ENCODE results near the gene NEAT1. TPM values are rescaled to one million over a fixed set of nuclear protein-coding genes. Genes with fewer than 3 reads are reported as not detected.

The NEAT1 gene
- polyA plus RNA-seq, 1 donor, result 1,329 TPM

DNA sequence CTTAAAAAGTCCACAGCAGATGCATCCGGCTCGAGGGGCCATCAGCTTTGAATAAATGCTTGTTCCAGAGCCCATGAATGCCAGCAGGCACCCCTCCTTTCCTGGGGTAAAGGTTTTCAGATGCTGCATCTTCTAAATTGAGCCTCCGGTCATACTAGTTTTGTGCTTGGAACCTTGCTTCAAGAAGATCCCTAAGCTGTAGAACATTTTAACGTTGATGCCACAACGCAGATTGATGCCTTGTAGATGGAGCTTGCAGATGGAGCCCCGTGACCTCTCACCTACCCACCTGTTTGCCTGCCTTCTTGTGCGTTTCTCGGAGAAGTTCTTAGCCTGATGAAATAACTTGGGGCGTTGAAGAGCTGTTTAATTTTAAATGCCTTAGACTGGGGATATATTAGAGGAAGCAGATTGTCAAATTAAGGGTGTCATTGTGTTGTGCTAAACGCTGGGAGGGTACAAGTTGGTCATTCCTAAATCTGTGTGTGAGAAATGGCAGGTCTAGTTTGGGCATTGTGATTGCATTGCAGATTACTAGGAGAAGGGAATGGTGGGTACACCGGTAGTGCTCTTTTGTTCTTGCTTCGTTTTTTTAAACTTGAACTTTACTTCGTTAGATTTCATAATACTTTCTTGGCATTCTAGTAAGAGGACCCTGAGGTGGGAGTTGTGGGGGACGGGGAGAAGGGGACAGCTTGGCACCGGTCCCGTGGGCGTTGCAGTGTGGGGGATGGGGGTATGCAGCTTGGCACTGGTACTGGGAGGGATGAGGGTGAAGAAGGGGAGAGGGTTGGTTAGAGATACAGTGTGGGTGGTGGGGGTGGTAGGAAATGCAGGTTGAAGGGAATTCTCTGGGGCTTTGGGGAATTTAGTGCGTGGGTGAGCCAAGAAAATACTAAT, 1.9 kb downstream of the NEAT1 start:
- peak in 1 of 2 donors; percentile 35 for DNase-seq
- Histone ChIP-seq H3K4me3 (ENCODE audit: low read length) (peak overlapping the region; percentile 74), H3K9me3 (ENCODE audit: control insufficient read depth, low read depth, low read length) (no peaks in the 10 kb centered on the region), H3K27ac (ENCODE audit: low read length) (peak overlapping the region; percentile 100), H3K27me3 (ENCODE audit: control insufficient read depth, insufficient read depth, low read length) (no peaks in the 10 kb centered on the region), H3K4me1 (ENCODE audit: control insufficient read depth, insufficient read depth, low read length) (peaks cover 32% of the 10 kb centered on the region), H3K36me3 (ENCODE audit: control insufficient read depth, insufficient read depth, low read length) (peaks cover 6% of the 10 kb centered on the region)
- WGBS (ENCODE audit: insufficient coverage, low lambda C conversion rate), result no CpG with 5 or more reads among the region's 18 CpGs

DNA sequence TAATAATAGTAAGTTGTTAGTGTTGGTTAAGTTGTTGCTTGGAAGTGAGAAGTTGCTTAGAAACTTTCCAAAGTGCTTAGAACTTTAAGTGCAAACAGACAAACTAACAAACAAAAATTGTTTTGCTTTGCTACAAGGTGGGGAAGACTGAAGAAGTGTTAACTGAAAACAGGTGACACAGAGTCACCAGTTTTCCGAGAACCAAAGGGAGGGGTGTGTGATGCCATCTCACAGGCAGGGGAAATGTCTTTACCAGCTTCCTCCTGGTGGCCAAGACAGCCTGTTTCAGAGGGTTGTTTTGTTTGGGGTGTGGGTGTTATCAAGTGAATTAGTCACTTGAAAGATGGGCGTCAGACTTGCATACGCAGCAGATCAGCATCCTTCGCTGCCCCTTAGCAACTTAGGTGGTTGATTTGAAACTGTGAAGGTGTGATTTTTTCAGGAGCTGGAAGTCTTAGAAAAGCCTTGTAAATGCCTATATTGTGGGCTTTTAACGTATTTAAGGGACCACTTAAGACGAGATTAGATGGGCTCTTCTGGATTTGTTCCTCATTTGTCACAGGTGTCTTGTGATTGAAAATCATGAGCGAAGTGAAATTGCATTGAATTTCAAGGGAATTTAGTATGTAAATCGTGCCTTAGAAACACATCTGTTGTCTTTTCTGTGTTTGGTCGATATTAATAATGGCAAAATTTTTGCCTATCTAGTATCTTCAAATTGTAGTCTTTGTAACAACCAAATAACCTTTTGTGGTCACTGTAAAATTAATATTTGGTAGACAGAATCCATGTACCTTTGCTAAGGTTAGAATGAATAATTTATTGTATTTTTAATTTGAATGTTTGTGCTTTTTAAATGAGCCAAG, 2.7 kb downstream of the NEAT1 start:
- peak in 1 of 2 donors; percentile 76 for DNase-seq
- WGBS (ENCODE audit: insufficient coverage, low lambda C conversion rate), result 63% methylated on average over 2 of the region's 9 CpGs
- Histone ChIP-seq H3K9me3 (ENCODE audit: control insufficient read depth, low read depth, low read length) (no peaks in the 10 kb centered on the region), H3K27me3 (ENCODE audit: control insufficient read depth, insufficient read depth, low read length) (no peaks in the 10 kb centered on the region), H3K27ac (ENCODE audit: low read length) (peak overlapping the region; percentile 100), H3K36me3 (ENCODE audit: control insufficient read depth, insufficient read depth, low read length) (peaks cover 6% of the 10 kb centered on the region), H3K4me1 (ENCODE audit: control insufficient read depth, insufficient read depth, low read length) (peaks cover 23% of the 10 kb centered on the region), H3K4me3 (ENCODE audit: low read length) (peak overlapping the region; percentile 74)

DNA sequence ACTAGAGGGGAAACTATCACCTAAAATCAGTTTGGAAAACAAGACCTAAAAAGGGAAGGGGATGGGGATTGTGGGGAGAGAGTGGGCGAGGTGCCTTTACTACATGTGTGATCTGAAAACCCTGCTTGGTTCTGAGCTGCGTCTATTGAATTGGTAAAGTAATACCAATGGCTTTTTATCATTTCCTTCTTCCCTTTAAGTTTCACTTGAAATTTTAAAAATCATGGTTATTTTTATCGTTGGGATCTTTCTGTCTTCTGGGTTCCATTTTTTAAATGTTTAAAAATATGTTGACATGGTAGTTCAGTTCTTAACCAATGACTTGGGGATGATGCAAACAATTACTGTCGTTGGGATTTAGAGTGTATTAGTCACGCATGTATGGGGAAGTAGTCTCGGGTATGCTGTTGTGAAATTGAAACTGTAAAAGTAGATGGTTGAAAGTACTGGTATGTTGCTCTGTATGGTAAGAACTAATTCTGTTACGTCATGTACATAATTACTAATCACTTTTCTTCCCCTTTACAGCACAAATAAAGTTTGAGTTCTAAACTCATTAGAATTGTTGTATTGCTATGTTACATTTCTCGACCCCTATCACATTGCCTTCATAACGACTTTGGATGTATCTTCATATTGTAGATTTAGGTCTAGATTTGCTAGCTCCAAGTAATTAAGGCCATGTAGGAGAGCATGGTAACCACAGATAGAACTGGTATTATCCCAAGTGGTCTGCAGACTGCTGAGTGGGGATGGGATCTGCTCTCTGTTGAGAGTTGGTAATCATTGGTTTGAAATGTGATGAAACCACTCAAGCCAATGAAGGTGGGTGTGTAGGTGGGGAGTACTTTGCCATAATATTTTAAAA, 3.6 kb downstream of the NEAT1 start:
- peaks cover 6% of the 10 kb centered on the region for H3K36me3 ChIP-seq (ENCODE audit: control insufficient read depth, insufficient read depth, low read length)
- H3K9me3 ChIP-seq (ENCODE audit: control insufficient read depth, low read depth, low read length), result no peaks in the 10 kb centered on the region
- peak overlapping the region; percentile 74 for H3K4me3 ChIP-seq (ENCODE audit: low read length)
- peaks cover 14% of the 10 kb centered on the region for H3K4me1 ChIP-seq (ENCODE audit: control insufficient read depth, insufficient read depth, low read length)
- peak; percentile 77 to 87 for DNase-seq
- no peaks in the 10 kb centered on the region for H3K27me3 ChIP-seq (ENCODE audit: control insufficient read depth, insufficient read depth, low read length)
- 57% methylated on average over 7 of the region's 9 CpGs for WGBS (ENCODE audit: insufficient coverage, low lambda C conversion rate)
- peak overlapping the region; percentile 100 for H3K27ac ChIP-seq (ENCODE audit: low read length)

DNA sequence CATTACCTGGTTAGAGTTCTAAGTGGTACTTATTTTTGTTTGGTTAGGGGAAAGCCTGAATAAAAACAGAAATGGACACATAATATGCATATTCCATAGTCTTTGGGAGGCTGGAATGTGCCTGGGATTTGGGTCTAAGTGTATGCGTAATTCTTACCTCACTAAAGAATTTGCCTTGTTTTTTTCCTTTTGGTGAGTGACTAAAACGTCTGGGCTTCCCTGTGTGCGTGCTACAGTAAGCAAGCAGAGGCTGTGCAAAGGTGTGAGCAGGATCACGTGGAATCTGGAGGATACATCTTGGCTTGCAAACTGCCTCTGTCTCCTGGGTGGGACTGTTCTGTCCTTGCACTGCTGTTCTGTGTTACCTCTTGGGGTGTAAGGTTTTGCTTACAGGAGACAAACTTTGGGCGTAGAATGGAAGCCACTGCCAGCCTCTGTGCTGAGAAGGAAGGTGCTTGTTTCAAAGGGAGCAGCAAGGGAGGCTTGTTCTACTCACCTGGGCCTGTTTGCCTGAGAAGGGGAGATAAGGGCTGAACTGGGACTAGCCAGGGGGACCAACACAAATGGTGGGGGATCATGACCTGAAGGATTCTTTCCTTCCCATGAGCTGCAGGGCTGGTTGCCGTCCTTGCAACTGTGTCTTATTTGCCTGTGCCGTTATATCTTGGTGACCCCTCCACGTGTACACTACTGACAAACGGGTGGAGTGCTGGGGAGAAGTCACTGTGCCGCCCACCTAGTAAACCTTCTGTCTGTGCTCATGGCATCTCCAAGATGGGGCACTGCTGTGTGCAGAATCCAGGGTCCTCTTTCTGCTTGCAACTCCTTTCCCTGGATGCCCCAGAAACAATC, 4.5 kb downstream of the NEAT1 start:
- no CpG with 5 or more reads among the region's 10 CpGs for WGBS (ENCODE audit: insufficient coverage, low lambda C conversion rate)
- Histone ChIP-seq H3K4me1 (ENCODE audit: control insufficient read depth, insufficient read depth, low read length) (peaks cover 7% of the 10 kb centered on the region), H3K27me3 (ENCODE audit: control insufficient read depth, insufficient read depth, low read length) (no peaks in the 10 kb centered on the region), H3K27ac (ENCODE audit: low read length) (peak overlapping the region; percentile 100), H3K4me3 (ENCODE audit: low read length) (peak overlapping the region; percentile 74), H3K9me3 (ENCODE audit: control insufficient read depth, low read depth, low read length) (no peaks in the 10 kb centered on the region), H3K36me3 (ENCODE audit: control insufficient read depth, insufficient read depth, low read length) (peaks cover 6% of the 10 kb centered on the region)
- peak in 1 of 2 donors; percentile 76 for DNase-seq

DNA sequence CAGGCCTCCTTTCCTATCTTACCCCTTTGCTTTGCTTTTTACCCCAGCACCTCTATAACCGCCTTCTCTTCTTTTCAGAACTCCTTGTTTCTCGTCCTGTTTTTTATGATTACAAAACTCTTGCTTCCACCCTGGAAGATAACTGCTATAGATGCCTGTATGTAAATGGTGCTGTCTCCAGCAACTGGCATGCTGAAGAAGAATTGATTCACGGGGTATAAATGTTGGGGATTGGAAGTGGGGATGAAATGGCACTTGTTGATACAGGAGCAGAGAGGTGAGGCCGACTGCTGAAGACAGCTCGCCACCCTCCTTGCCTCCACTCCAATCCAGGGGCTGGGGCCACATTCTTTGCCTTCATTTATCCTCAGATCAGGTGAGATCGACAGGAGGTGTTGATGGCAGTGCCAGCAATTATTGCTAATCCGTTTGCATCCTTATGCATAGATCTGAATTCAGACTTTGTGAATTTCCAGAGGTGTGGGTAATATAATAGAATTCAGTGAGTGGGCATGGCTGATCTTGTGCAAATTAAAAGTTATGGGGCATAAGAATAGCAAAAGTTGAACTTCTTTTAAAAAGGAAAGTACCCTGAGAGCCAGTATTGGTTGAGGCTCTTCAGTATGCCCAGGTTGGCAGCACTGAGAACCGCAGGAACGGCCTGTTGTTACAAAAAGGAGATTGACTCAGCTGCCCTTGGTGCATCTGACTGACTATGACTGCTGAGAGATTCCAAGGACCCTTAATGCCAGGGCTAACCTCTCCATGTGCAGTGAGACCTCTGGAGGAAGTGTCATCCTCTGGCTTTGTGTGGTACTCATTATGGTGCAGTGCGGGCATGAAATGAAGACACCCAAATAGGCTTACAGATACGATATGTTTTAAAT, 5.3 kb downstream of the NEAT1 start:
- no peak overlapping the region for H3K4me3 ChIP-seq (ENCODE audit: low read length)
- peak overlapping the region; percentile 100 for H3K27ac ChIP-seq (ENCODE audit: low read length)
- H3K9me3 ChIP-seq (ENCODE audit: control insufficient read depth, low read depth, low read length), result no peaks in the 10 kb centered on the region
- DNase-seq, result peak in 1 of 2 donors; percentile 41
- H3K4me1 ChIP-seq (ENCODE audit: control insufficient read depth, insufficient read depth, low read length), result peaks cover 7% of the 10 kb centered on the region
- H3K36me3 ChIP-seq (ENCODE audit: control insufficient read depth, insufficient read depth, low read length), result peaks cover 6% of the 10 kb centered on the region
- 84% methylated on average over 2 of the region's 11 CpGs for WGBS (ENCODE audit: insufficient coverage, low lambda C conversion rate)
- H3K27me3 ChIP-seq (ENCODE audit: control insufficient read depth, insufficient read depth, low read length), result no peaks in the 10 kb centered on the region

DNA sequence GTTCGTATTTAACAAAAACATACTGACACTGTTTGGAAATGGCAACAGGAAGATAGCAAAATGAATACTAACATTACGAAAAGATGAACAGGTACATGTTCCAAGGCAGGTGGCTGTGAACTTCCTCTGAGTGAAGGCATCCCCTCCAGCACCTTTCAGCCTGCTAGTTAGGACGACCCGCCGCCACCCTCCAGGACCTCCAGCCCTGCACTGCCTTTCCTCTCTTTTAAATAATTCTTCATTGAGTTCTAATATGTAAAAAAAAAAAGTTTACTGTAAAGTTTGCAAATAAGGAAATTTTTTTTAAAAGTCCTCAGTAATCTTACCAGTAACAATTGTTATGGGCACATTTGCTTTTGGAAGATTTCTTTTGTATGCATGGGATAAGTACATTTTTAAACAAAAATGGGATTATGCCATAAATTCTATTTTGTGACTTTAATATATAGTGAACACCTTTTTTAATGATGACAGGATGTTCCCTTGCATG, 6.0 kb downstream of the NEAT1 start:
- 80% methylated on average over 1 of the region's 5 CpGs for WGBS (ENCODE audit: insufficient coverage, low lambda C conversion rate)
- H3K27ac ChIP-seq (ENCODE audit: low read length), result peak overlapping the region; percentile 100
- H3K9me3 ChIP-seq (ENCODE audit: control insufficient read depth, low read depth, low read length), result no peaks in the 10 kb centered on the region
- no peak overlapping the region for H3K4me3 ChIP-seq (ENCODE audit: low read length)
- peaks cover 6% of the 10 kb centered on the region for H3K36me3 ChIP-seq (ENCODE audit: control insufficient read depth, insufficient read depth, low read length)
- peaks cover 7% of the 10 kb centered on the region for H3K4me1 ChIP-seq (ENCODE audit: control insufficient read depth, insufficient read depth, low read length)
- DNase-seq, result no peak
- H3K27me3 ChIP-seq (ENCODE audit: control insufficient read depth, insufficient read depth, low read length), result no peaks in the 10 kb centered on the region

DNA sequence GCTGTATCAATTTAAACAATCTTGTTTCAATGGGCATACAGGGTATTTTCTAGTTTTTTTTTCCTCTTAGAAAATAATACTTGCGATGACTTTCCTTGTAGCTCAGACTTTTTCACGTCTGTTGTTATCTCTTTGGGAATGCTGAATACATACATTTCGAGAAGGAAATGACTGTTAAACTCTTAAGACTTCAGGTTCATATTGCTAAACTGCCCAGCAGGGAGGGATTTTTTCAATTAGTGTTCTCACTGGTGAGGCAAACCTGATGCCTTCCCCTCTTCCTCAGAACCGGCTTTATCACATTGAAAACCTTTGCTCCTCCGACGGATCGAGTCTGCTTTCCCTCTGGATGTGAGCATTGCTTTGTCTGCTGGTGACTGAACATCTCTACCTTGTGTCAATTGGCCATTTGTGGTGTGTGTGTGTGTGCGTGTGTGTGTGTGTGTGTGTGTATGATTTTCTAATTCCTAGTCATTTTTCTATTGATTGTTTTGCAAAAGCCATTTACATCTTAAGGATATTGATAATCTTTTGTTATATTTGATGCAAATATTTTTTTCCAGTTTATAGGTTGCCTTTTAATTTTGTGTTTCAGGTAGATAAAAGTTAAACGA, 6.6 kb downstream of the NEAT1 start:
- Histone ChIP-seq H3K27me3 (ENCODE audit: control insufficient read depth, insufficient read depth, low read length) (no peaks in the 10 kb centered on the region), H3K4me3 (ENCODE audit: low read length) (no peak overlapping the region), H3K9me3 (ENCODE audit: control insufficient read depth, low read depth, low read length) (no peaks in the 10 kb centered on the region), H3K4me1 (ENCODE audit: control insufficient read depth, insufficient read depth, low read length) (peaks cover 7% of the 10 kb centered on the region), H3K36me3 (ENCODE audit: control insufficient read depth, insufficient read depth, low read length) (peaks cover 9% of the 10 kb centered on the region), H3K27ac (ENCODE audit: low read length) (peak overlapping the region; percentile 100)
- WGBS (ENCODE audit: insufficient coverage, low lambda C conversion rate), result 46% methylated on average over 3 of the region's 9 CpGs
- DNase-seq, result peak in 1 of 2 donors; percentile 69

DNA sequence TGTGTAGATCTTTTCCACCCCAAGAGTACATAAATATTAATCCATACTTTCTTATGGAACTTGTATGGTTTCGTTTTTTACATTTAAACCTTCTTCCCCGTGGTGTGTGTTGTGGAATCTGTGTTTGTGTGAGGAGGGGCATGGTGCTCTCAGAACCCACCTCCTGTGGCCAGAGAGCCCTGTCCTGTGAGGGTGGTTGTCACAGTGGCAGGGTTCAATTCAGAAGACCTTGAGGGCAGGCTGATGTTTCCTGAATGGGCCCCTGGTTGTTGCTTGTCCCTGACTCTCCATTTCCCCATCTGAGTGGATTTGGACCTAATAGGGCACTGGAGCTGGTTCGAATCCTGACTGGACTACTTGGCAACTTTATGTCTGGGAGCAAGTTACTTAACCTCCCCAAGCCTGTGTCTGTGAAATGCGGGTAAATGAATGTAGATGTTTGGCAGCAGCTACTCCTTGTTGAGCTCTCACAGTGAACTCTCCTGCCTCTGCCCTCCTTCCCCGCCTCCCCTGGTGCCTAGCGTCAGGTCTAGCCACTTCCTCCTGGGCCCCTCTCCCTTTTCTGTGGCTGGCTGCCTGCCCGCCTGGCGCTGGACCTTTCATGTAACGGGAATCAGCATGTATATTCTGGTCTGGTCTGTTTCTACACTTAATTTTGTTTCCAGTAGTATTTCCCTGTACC, 7.3 kb downstream of the NEAT1 start:
- peak in 1 of 2 donors; percentile 44 for DNase-seq
- H3K9me3 ChIP-seq (ENCODE audit: control insufficient read depth, low read depth, low read length), result no peaks in the 10 kb centered on the region
- H3K4me1 ChIP-seq (ENCODE audit: control insufficient read depth, insufficient read depth, low read length), result peaks cover 7% of the 10 kb centered on the region
- no peaks in the 10 kb centered on the region for H3K27me3 ChIP-seq (ENCODE audit: control insufficient read depth, insufficient read depth, low read length)
- H3K4me3 ChIP-seq (ENCODE audit: low read length), result no peak overlapping the region
- no CpG with 5 or more reads among the region's 9 CpGs for WGBS (ENCODE audit: insufficient coverage, low lambda C conversion rate)
- peaks cover 15% of the 10 kb centered on the region for H3K36me3 ChIP-seq (ENCODE audit: control insufficient read depth, insufficient read depth, low read length)
- H3K27ac ChIP-seq (ENCODE audit: low read length), result peak overlapping the region; percentile 100
